NCI-H2081 (cell line): ENCODE measurements around the gene TTC22.

ENCODE experiments used
- DNase-seq, 2 experiments: peaks; one replicate each; lab custom pipeline; 2025; lab: John Stamatoyannopoulos, UW

TTC22 gene

DNA sequence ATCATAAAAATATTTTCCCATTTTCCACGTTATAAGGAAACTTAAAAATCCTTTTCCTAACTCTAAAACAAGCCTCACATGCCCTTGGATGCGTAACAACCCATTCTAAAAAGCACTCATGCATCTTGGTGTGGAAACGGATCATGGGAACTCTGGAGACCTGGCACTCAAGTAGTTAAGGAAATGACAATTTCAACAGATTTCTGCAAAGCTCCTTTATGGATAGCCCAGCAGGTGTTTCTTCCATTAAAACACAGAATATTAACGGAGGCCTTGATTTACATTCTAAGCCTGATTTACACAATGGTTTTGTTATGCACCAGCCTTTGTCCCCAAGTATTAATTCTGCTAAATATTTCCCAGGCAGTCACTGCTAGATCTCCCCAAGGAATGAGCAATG, 49.7 kb downstream of the TTC22 start:
- no peak for DNase-seq

DNA sequence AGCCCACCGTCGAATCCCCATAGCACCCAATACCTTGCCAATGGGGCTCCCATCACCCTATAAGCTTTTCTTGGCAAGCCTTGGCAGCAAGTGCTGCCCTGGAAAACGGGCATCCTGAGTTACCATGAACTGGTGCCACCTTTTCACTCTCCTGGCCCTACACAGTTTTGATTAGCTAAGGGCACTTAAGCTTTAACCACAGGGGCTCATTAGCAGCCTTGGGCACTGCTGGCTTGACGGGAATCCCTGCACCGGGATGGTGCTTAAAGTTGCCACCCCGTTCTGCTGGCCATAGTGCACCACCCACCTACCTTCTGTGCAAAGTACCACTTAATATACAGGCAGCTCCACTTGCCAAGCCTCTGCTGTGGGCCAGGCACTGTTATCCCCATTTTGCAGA, 50.5 kb downstream of the TTC22 start:
- DNase-seq: no peak

DNA sequence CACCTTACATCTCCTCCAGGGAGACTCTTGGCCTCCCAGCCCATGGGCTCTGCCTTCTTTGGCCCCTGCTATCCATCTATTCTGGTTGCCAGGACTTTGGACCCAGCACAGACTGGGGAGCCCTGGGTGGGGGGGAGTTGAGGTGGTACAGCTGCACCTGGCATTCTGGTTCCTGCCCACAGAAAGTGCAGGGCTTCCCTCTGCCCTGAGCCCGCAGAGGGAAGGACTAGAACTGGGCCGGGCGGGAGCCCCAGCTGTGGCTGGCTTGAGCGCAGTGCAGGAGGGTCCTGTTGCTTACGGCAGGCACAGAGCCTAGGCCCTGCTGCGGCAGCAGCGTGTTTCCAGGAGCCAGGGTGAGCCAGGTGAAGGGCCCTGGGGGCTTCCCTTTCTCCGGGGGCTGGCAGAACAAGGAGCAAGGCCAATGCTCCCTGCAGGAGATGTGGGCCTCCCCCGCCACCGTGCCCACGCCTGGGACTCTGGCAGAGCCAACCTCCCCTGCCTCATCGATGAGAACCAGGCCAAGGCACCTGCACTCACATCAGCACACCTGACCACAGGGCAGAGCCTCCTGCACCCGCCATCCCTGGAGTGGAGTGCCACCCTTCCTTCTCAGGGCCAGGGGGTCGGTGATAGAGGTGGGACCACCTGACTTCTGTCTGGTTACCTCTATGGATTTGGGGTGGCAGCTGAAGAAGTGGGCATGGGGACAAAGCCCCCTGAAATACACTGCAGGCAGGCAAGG, 52.9 kb downstream of the TTC22 start:
- DNase-seq: no peak

DNA sequence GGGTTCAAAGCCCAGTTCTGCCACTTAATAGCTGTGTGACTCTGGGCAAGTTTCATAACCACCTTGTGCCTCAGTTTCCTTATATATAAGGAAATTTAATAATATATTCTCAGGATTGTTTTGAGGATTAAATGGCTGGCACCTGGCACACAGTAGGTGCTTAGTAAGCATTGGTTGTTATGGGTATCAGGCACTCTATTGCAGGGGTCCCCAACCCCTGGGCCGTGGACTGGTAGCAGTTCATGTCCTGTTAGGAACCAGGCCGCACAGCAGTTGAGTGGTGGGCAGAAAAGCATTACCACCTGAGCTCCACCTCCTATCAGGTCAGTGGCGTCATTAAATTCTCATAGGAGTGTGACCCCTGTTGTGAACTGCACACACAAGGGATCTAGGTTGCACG, 55.3 kb downstream of the TTC22 start:
- DNase-seq: no peak

DNA sequence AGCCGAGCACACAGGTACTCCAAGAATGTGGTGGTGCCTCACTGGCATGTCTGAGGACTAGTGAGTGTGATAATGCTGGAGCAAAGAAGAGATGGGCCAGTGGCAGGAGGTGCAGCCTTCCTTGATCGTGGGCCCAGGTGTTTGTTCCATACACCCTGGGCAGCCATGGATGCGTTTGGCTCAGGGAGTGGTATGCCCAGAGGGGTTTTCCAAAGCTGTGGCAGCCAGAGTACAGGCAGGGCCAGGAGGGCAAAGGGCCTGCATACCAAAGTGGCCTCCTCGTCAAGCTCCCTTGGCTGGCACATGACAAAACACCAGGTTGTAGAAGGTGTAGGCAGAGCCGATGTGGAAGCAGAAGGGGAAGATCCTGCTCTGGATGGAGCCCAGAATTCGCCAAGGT, 55.8 kb downstream of the TTC22 start:
- no peak for DNase-seq

DNA sequence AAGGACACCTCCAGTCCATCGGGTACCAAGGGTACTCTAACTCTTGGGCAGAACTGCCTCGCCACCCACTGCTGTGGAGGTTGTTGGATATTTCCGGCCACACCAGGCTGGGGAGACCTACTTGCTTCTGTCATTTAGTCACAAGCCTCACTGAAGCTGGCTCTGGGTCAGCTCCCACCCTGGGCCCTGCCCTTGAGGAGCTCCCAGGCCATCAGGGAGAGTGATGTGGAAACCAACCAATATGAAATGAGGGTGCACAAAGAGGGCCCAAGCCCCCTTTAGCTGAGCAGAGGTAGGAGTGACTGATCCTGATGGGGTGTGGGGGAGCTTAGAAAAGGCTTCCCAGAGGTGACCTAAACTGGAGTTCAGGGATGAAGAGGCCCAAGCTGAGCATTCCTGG, 56.4 kb downstream of the TTC22 start:
- no peak for DNase-seq

DNA sequence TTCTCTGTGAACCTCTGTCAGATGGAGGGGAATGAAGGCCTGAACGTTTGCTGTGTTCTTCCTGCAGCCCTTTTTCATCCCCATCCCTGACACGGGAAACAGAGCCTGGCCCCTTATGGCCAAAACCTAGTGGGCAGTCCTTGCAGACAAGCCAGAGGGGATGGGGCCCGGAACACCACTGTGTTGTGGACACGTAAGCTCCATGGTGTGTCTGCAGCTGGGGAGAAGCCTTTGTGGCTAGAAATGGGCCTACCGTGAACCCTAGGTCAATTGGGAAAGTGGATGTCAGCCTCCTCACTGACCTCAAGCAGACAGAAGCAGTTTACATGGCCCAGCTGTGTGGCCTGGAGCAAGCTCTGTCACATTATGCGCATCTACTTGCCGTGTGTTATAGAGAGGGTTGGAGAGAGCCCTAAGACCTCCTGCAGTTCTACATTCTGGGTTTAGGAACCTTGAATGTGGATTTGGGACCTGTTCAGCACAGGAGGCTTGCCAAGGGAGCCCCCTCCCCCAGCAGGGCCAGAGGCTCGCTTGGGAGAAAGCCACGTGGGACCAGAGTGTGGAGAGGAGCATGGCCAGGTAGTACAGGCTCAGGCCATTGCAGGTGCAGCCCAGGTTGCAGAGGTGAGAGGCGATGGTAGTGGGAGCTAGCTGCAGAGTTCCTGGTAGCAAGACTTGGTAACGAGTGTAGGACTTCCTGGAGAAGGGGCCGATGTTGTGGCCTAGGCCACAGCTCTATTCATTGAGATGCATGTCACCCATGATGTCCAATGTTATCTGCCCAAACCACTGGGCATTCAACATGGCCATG, 57.5 kb downstream of the TTC22 start:
- no peak for DNase-seq

DNA sequence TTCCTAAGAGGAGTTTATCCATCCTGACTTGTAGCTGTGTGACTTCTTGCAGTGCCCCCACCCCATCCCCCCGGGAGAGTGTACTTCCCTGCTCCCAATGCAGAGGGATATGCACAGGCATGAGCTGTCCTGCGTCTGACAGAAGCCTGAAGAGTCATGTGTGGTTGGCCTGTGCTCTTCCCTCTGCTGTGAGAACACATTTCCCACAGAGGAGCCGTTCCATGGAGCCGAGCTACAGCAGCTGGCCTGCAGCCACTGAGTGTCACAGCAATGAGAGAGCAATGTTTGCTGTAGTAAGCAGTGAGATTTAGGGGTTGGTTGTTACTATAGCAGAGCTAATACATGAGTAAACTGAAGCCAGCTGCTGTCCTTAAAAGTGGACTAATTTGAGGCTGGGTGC, 58.8 kb downstream of the TTC22 start:
- peak in 1 of 2 experiments; percentile 56 for DNase-seq

DNA sequence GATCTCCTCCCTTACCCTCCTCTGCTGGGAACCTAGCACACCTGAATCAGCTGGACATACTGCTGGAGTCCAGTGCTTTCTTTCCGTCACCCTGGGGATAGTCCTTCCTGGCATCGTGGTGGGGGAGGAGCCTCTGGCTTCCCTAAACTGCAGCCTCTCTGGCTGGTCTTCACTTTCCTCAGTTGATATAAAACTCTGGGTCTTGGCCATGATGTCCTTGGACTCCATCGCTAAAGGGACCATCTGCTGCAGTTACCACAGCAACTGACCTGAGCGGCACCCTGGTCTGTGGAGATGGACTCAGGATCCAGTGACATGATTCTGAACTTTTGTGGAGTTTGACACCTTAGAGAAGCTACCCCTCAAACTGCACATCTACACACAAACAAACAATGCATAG, 59.6 kb downstream of the TTC22 start:
- DNase-seq: no peak

DNA sequence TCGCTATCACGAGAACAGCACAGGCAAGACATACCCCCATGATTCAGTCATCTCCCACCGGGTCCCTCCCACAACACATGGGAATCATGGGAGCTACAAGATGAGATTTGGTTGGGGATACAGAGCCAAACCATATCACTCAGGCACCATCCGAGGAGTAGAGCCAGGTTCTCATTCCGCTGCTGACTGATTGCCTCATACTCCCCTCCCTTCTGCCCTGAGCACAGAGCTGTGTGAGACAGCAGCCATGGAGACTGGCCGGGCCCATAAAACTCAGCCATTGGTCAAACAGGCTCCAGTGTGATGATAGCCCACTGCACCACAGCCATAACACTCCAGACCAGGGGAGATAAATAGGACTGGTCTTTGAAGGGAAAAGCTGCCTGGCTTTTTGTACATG, 62.9 kb downstream of the TTC22 start:
- no peak for DNase-seq

DNA sequence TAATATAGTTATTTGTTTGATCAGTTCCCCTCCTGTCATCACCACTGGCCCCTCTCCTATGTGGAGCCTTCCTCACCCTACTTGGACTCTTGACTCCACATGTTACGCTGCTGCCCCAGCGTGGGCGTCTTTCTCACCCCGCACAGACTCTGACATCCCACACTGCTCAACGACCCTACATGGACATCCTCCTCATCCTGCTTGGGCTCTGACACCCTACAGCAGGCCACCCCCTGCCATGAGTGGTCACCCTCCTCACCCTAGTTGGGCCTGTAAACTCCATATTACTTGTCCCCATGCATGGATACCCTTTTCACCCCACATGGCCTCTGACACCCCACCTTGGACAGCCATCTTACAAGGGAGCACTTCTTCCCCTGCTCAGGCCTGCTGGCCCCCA, 64.4 kb downstream of the TTC22 start:
- DNase-seq: no peak
